ENCODE data around the gene C19orf25. TPM values are rescaled to one million over a fixed set of nuclear protein-coding genes. Genes with fewer than 3 reads are reported as not detected.

Gene C19orf25
- total and polyA plus RNA-seq, 9 of the 15 experiments (the other 6 are each of a cell fraction or from before 2014, with no cell fraction given): 0.79 to 96.0 (median 36.1) TPM

- TF ChIP-seq HSF4 (CRISPR knock-in tag; IDR thresholded peaks at IDR 0.05; ENCODE audit: borderline replicate concordance) (no peak), MYNN (IDR thresholded peaks at IDR 0.05) (no peak), MYNN (CRISPR knock-in tag; IDR thresholded peaks at IDR 0.05) (no peak), EZH2 (IDR thresholded peaks at IDR 0.05; ENCODE audit: borderline replicate concordance, low read depth, low read length) (no peak), POLR2H (tag; IDR thresholded peaks at IDR 0.05; ENCODE audit: low read depth) (no peak), HDAC1 (IDR thresholded peaks at IDR 0.05) (peak in 1 of 2 experiments; percentile 65; a peak in 2 of 4 replicates), XRCC4 (IDR thresholded peaks at IDR 0.05; ENCODE audit: extremely low read depth, insufficient read depth, insufficient read length) (no peak), MBD2 (IDR thresholded peaks at IDR 0.05; ENCODE audit: borderline replicate concordance, low read depth) (no peak), ASH1L (IDR thresholded peaks at IDR 0.05; ENCODE audit: borderline replicate concordance, low read depth, partially characterized antibody) (no peak), ZNF124 (CRISPR knock-in tag; IDR thresholded peaks at IDR 0.05) (0 out of 2 replicates have a peak, but pooled peaks have one; percentile 41), ZBTB8A (IDR thresholded peaks at IDR 0.05; ENCODE audit: partially characterized antibody) (no peak), ELF4 (CRISPR knock-in tag; IDR thresholded peaks at IDR 0.05) (no peak), ZNF431 (CRISPR knock-in tag; IDR thresholded peaks at IDR 0.05) (no peak), ZFP36 (IDR thresholded peaks at IDR 0.05; ENCODE audit: low read depth, low read length, partially characterized antibody) (no peak), E2F4 (CRISPR knock-in tag; IDR thresholded peaks at IDR 0.05; ENCODE audit: low read depth) (0 out of 2 replicates have a peak, but pooled peaks have one; percentile 12), HLTF (IDR thresholded peaks at IDR 0.05) (no peak), ZNF347 (CRISPR knock-in tag; IDR thresholded peaks at IDR 0.05; ENCODE audit: low read depth) (no peak), ZNF134 (CRISPR knock-in tag; conservative IDR thresholded peaks at IDR 0.05) (no peak), CBFA2T3 (IDR thresholded peaks at IDR 0.05) (no peak), HBP1 (CRISPR knock-in tag; IDR thresholded peaks at IDR 0.05) (no peak), TGIF2 (CRISPR knock-in tag; IDR thresholded peaks at IDR 0.05) (peak; percentile 91), HES1 (IDR thresholded peaks at IDR 0.05; ENCODE audit: low read depth) (no peak), FOXO4 (CRISPR knock-in tag; IDR thresholded peaks at IDR 0.05) (no peak), MTA3 (IDR thresholded peaks at IDR 0.05; ENCODE audit: borderline replicate concordance) (no peak)
Observed at GRCh38 chr19:1446713-1447481, 32.1 kb downstream of the C19orf25 start (continued).

Data from K562 (cell line).